C4-2B (cell line): ENCODE measurements around the gene ZNF205.

Experiments
- ZFX ChIP-seq: fragments of 450-650 bp; IDR thresholded peaks from 2 replicates; pipeline ENCODE4 v1.6.1; 2017
- TF ChIP-seq, protein P1 (sequence below): fragments of 450-650 bp; conservative IDR thresholded peaks from 2 replicates; pipeline ENCODE4 v1.5.1; 2017; ENCODE audit warnings: mild to moderate bottlenecking

DNA sequence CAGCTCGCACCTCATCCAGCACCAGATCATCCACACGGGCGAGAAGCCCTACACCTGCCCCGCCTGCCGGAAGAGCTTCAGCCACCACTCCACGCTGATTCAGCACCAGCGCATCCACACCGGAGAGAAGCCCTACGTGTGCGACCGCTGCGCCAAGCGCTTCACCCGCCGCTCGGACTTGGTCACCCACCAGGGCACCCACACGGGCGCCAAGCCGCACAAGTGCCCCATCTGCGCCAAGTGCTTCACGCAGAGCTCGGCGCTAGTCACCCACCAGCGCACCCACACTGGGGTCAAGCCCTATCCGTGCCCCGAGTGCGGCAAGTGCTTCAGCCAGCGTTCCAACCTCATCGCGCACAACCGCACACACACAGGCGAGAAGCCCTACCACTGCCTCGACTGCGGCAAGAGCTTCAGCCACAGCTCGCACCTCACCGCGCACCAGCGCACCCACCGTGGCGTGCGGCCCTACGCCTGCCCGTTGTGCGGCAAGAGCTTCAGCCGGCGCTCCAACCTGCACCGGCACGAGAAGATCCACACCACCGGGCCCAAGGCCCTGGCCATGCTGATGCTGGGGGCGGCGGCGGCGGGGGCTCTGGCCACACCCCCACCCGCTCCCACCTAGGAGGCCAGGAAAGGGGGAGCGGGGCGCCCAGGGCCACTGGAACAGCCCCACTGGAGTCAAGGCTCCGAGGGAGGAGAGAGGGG, 7.5 kb downstream of the ZNF205 start:
- TF ChIP-seq, protein P1, sequence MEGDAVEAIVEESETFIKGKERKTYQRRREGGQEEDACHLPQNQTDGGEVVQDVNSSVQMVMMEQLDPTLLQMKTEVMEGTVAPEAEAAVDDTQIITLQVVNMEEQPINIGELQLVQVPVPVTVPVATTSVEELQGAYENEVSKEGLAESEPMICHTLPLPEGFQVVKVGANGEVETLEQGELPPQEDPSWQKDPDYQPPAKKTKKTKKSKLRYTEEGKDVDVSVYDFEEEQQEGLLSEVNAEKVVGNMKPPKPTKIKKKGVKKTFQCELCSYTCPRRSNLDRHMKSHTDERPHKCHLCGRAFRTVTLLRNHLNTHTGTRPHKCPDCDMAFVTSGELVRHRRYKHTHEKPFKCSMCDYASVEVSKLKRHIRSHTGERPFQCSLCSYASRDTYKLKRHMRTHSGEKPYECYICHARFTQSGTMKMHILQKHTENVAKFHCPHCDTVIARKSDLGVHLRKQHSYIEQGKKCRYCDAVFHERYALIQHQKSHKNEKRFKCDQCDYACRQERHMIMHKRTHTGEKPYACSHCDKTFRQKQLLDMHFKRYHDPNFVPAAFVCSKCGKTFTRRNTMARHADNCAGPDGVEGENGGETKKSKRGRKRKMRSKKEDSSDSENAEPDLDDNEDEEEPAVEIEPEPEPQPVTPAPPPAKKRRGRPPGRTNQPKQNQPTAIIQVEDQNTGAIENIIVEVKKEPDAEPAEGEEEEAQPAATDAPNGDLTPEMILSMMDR = no peak
- TF ChIP-seq ZFX = no peak
